Smooth muscle cell (in vitro differentiated cells): Measurements from ENCODE around the gene KRTAP10-1. TPM values are rescaled to one million over a fixed set of nuclear protein-coding genes. Genes with fewer than 3 reads are reported as not detected.

ENCODE experiments used
- DNase-seq: peaks from one replicate; lab custom pipeline; 2025; ENCODE audit not compliant: unreplicated experiment; lab: John Stamatoyannopoulos, UW
- H2AFZ ChIP-seq: fragments of 200-600 bp; sonication (generic); 2 replicates; pipeline ENCODE4 v1.6.0; 2016; ENCODE audit warnings: antibody characterized with exemption, low read depth, mild to moderate bottlenecking
- H3F3A ChIP-seq: fragments of 200-600 bp; sonication (generic); 2 replicates; pipeline ENCODE4 v1.6.0; 2017; ENCODE audit warnings: antibody characterized with exemption, low read depth
- H3K27ac ChIP-seq: fragments of 200-600 bp; sonication (generic); 2 replicates; pipeline ENCODE4 v1.5.1; 2016; ENCODE audit warnings: low read depth, mild to moderate bottlenecking
- H3K27me3 ChIP-seq: fragments of 200-600 bp; sonication (generic); 2 replicates; pipeline ENCODE4 v1.6.1; 2016; ENCODE audit warnings: low read depth, mild to moderate bottlenecking
- H3K36me3 ChIP-seq: fragments of 200-600 bp; sonication (generic); 2 replicates; pipeline ENCODE4 v1.5.1; 2016; ENCODE audit warnings: low read depth
- H3K4me1 ChIP-seq: fragments of 200-600 bp; sonication (generic); 2 replicates; pipeline ENCODE4 v1.5.1; 2016; ENCODE audit warnings: low read depth
- H3K4me2 ChIP-seq: fragments of 200-600 bp; sonication (generic); 2 replicates; pipeline ENCODE4 v1.6.0; 2016; ENCODE audit warnings: mild to moderate bottlenecking
- H3K4me3 ChIP-seq: fragments of 200-600 bp; sonication (generic); 2 replicates; pipeline ENCODE4 v1.5.1; 2016; ENCODE audit warnings: mild to moderate bottlenecking
- H3K79me2 ChIP-seq: fragments of 200-600 bp; sonication (generic); 2 replicates; pipeline ENCODE4 v1.6.0; 2016; ENCODE audit warnings: low read depth, mild to moderate bottlenecking
- H3K9ac ChIP-seq: fragments of 200-600 bp; sonication (generic); 2 replicates; pipeline ENCODE4 v1.6.0; 2016; ENCODE audit warnings: low read depth
- H3K9me3 ChIP-seq: fragments of 200-600 bp; sonication (generic); replicated peaks from 2 replicates; pipeline ENCODE4 v1.5.1; 2016; ENCODE audit warnings: low read depth
- H4K20me1 ChIP-seq: fragments of 200-600 bp; sonication (generic); 2 replicates; pipeline ENCODE4 v1.6.0; 2016; ENCODE audit warnings: low read depth
- WGBS: methylation state at CpG from one replicate; pipeline ENCODE4 v1.1.7; 2016; ENCODE audit warnings: low lambda C conversion rate; 5-methylcytosine and 5-hydroxymethylcytosine counted together
- polyA plus RNA-seq: library from polyadenylated mRNA; unstranded; fragments of >200 nt; fragmentation: Nextera tagmentation; extraction: Ambion mirVana; gene quantifications from 2 replicates; pipeline ENCODE4 v1.2.1, GENCODE V29; 2016
- total RNA-seq: library from RNA; depleted of rRNA; stranded (reverse); fragments of >200 nt; gene quantifications from 2 replicates; pipeline ENCODE4 v1.2.3, GENCODE V29; 2014
- TF ChIP-seq, protein P1 (sequence below): fragments of 200-600 bp; sonication (generic); IDR thresholded peaks from 2 replicates; pipeline ENCODE4 v1.5.1; 2017; ENCODE audit warnings: borderline replicate concordance, mild to moderate bottlenecking, antibody characterized with exemption; ENCODE audit not compliant: insufficient read depth, poor library complexity, severe bottlenecking

KRTAP10-1 gene
- total and polyA plus RNA-seq, 2 experiments from 2014 or later: not detected

- H3K27me3 ChIP-seq: no peaks in the 10 kb centered on the region
- no peak overlapping the region for H3K4me3 ChIP-seq
- H3K36me3 ChIP-seq: no peaks in the 10 kb centered on the region
- no peaks in the 10 kb centered on the region for H3K4me1 ChIP-seq
- no peak for DNase-seq
- H2AFZ ChIP-seq: no peak overlapping the region
- no peak overlapping the region for H3K27ac ChIP-seq
- H3K9ac ChIP-seq: no peak overlapping the region
- TF ChIP-seq, protein P1, sequence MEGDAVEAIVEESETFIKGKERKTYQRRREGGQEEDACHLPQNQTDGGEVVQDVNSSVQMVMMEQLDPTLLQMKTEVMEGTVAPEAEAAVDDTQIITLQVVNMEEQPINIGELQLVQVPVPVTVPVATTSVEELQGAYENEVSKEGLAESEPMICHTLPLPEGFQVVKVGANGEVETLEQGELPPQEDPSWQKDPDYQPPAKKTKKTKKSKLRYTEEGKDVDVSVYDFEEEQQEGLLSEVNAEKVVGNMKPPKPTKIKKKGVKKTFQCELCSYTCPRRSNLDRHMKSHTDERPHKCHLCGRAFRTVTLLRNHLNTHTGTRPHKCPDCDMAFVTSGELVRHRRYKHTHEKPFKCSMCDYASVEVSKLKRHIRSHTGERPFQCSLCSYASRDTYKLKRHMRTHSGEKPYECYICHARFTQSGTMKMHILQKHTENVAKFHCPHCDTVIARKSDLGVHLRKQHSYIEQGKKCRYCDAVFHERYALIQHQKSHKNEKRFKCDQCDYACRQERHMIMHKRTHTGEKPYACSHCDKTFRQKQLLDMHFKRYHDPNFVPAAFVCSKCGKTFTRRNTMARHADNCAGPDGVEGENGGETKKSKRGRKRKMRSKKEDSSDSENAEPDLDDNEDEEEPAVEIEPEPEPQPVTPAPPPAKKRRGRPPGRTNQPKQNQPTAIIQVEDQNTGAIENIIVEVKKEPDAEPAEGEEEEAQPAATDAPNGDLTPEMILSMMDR: no peak
- H4K20me1 ChIP-seq: no peaks in the 10 kb centered on the region
- no peaks in the 10 kb centered on the region for H3K9me3 ChIP-seq
- H3K79me2 ChIP-seq: no peaks in the 10 kb centered on the region
- H3K4me2 ChIP-seq: no peak overlapping the region
- WGBS: 93% methylated on average over 30 of the region's 30 CpGs
- no peaks in the 10 kb centered on the region for H3F3A ChIP-seq
Observed at GRCh38 chr21:44531606-44532564, 8.1 kb downstream of the KRTAP10-1 start.

DNA sequence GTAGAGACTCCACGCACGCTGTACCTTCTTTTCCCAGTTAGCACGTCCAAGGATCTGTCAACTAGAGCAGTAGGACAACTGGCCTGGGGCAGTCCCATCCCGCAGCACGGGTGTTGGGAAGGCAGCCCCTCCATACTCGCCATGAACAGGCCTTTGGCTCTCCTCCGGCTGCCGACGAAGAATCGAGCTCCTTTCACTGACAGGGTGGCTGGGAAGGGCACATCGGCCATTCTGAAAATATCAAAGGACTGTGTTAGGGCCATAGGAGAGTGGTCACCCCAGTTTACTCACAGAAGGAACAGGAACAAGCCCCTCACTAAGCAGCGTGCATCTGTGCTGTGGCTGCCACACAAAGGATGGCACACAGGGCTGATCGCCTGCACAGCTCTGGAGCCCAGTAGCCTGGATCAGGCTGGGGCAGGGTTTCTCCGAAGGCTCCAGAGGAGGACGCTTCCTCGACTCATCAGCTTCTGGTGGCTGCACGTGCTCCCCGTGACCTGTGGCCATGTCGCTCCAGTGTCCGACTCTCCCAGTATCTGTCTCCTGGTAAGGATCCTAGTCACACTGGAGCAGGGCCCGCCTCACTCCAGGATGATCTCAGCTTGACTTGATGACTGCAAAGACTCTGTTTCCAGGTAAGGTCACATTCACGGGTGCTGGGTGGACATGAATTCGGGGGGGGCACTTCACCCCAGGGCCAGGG lies 8.9 kb downstream of the KRTAP10-1 start:
- no peak overlapping the region for H3K4me3 ChIP-seq
- 93% methylated on average over 23 of the region's 23 CpGs for WGBS

DNA sequence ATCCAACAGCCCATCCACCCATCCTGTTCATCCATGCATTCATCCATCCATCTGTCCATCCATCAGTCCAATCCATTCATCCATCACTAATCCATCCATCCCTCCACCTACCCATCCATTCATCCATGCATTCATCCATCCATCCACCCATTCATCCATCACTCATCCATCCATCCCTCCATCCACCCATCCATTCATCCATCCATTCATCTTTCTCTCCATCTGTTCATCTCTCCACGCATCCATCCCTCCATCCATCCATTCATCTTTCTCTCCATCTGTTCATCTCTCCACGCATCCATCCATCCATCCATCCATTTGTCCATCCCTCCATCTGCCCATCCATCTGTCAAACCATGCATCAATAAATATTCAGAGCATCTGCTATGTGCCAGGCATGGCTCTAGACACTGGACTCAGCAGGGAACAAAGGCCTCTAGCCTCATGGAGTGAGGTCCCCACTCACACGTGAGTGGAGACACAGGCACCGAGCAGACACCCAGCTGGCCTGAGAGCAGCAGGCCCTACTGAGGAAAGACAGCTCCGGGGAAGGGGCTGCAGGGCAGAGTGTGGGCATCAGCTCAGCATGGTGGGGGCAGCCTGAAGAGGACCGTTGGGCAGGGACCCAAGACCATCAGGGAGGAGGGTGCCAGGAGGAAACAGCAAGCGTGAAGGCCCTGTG lies 9.6 kb downstream of the KRTAP10-1 start:
- Histone ChIP-seq H3K4me1 (no peaks in the 10 kb centered on the region), H3K27me3 (no peaks in the 10 kb centered on the region), H2AFZ (no peak overlapping the region), H3F3A (no peaks in the 10 kb centered on the region), H3K79me2 (no peaks in the 10 kb centered on the region), H3K4me2 (no peak overlapping the region), H4K20me1 (no peaks in the 10 kb centered on the region), H3K4me3 (no peak overlapping the region), H3K9me3 (no peaks in the 10 kb centered on the region), H3K9ac (no peak overlapping the region), H3K36me3 (no peaks in the 10 kb centered on the region), H3K27ac (no peak overlapping the region)
- DNase-seq: no peak
- 90% methylated on average over 7 of the region's 7 CpGs for WGBS
- TF ChIP-seq, protein P1: no peak

More for the DNA sequence above, 8.9 kb downstream of the KRTAP10-1 start:
- no peak overlapping the region for H3K27ac ChIP-seq
- H4K20me1 ChIP-seq: no peaks in the 10 kb centered on the region
- no peaks in the 10 kb centered on the region for H3K27me3 ChIP-seq
- no peaks in the 10 kb centered on the region for H3K36me3 ChIP-seq
- TF ChIP-seq, protein P1: no peak
- no peak overlapping the region for H3K4me2 ChIP-seq
- no peak for DNase-seq
- no peaks in the 10 kb centered on the region for H3K4me1 ChIP-seq
- no peaks in the 10 kb centered on the region for H3K79me2 ChIP-seq
- no peaks in the 10 kb centered on the region for H3F3A ChIP-seq
- no peak overlapping the region for H3K9ac ChIP-seq
- H3K9me3 ChIP-seq: no peaks in the 10 kb centered on the region
- H2AFZ ChIP-seq: no peak overlapping the region
